ENCODE measurements around the gene SH3BP1.

Gene SH3BP1

DNA sequence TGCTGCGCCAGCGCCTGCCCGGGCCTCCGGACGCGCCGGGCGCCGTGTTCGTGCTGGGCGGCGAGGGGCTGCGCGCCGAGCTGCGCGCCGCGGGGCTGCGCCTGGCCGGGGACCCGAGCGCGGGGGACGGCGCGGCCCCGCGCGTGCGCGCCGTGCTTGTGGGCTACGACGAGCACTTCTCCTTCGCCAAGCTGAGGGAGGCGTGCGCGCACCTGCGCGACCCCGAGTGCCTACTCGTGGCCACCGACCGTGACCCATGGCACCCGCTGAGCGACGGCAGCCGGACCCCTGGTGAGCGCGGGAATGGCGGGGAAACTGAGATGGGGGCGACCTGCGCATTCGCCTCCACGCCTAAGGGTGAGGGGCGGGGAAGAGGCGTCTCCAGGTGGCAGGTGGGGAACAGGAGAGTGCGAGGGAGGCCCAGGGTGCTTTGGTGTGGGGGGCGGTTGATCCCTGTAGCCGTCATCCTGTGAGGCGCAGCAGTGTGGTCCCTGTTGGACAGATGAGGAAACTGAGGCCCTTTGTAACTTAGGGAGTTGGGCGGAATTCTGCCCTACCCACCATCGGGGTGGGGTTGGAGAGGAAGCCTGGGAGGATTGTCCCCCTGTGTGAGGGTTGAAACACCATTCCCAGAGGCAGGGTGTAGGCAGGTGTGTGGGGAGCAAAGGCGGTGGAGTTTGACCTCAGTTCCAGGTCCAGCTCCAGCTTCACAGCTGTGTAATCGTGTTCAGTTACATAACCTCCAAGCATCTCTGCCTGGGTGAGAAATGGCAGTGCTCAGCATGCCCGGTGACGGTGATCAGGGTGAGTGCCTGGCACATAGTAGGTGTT is 19.8 kb downstream of the SH3BP1 start:
- DNase-seq = peak; percentile 37

DNA sequence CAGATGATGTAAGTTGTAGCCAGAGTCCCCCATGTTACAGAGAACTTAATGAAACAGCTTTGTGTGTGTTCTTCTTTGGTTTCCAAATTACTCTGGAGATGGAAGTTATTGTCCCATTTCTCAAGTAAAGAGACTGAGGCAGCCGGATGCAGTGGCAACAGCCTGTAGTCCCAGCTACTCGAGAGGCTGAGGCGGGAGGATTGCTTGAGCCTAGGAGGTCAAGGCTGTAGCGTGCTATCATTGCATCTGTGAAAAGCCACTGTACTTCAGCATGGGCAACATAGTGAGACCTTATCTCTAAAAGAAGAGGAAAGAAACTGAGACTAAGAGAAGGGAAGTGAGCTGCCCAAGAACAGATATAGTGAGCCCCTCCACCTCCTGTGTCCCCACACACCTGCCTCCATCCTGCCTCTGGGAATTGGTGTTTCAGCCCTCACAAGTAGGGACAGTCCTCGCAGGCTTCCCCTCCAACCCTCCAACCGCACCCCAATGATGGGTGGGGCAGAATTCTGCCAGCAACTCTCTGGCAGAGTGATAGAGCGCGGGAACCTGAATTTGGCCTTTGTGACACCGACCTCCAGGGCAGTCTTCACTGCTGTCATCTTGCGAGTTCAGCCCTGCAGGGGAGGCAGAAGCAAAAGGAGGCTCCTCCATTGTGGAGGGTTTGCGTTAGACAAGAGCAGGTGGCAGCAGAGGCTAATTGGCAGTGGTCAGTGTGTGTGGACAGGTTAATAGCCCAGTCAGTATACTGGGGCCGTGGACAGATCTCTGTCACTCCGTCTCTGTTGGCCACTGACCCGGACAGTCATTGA is 20.6 kb downstream of the SH3BP1 start:
- DNase-seq = no peak

DNA sequence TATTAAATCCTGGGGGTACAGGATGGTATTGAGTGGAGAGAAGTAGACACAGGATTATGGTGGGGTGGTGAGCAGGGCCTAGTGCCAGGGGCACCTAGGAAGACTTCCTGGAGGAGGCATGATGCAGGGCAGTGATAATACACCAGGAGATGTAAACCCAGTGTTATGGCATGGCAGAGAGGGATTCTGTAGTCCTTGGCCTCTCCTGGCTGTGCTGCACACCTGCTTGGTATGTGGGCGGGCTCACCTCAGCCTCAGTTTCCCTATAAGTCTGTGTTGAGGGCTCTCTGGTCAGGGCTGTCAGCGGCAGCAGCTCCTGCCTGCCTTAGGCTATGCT is 21.2 kb downstream of the SH3BP1 start:
- no peak for DNase-seq

DNA sequence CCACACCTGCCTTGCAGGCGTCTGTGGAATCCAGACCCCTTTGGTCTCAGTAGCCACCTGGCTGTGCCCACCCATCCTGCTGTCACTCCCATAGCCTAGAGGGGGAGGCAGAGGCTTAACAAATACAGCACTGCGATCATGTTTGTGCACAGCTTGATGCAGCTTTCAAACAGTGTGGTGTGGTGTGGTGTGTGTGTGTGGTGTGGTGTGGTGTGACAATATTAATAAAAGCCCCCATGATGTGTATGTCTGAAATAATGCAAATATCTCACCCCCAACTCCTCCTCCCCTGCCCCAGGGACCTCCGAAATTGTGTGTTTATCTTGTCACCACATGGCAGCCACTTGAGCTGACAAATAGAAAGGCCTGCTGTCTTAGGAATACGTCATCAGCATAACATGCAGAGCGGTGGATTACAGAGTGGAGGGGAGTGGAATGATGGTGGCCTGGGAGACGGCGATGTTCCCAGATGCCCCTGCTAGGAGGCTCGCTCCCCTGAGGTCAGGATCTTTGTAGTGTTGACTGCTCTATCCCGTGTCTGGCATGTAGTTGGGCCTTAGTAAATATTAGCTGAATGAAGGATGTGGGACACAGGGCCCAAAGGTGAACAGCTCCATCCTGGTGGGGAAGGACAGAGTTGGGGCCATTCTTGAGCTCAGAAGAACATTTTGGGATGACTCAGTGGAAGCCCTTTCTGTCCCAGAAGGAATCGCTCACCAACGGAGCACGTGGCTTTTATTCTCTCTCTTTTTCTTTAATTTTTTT is 21.9 kb downstream of the SH3BP1 start:
- DNase-seq = peak; percentile 54

DNA sequence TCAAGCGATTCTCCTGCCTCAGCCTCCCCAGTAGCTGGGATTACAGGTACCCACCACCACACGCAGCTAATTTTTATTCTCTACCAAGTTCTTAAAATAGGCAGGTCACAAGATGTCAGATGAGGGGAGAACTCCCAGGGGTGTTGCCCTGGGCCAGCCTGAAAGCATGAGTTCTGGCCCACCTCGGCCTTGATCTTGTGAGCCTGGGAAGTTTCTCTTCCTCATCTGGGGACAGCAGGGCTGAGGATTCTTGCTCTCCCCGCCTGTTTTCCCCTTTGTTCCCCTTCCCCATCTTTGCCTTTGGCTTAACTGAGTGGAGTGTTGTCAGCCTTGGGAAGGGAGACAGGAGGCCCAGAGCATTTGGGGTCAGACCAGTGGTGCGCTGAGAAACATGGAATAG is 22.6 kb downstream of the SH3BP1 start:
- no peak for DNase-seq

DNA sequence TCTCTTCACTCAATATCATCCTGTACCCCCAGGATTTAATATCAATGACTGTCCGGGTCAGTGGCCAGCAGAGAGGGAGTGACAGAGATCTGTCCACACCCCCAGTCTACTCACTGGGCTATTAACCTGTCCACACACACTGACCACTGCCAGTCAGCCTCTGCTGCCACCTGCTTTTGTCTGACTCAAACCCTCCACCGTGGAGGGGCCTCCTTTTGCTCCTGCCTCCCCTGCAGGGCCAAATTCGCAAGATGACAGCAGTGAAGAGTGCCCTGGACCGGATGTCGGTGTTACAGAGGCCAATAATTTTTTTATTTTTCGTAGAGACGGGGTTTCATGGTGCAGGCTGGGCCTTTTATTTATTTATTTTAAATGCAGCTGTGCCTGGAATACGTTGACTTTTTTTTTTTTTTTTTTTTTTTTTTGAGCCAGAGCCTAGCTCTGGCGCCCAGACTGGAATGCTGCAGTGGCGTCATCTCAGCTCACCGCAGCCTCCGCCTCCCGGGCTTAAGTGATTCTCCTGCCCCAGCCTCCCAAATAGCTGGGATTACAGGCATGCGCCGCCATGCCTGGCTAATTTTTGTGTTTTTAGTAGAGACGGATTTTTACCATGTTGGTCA is 24.2 kb downstream of the SH3BP1 start:
- DNase-seq = no peak

DNA sequence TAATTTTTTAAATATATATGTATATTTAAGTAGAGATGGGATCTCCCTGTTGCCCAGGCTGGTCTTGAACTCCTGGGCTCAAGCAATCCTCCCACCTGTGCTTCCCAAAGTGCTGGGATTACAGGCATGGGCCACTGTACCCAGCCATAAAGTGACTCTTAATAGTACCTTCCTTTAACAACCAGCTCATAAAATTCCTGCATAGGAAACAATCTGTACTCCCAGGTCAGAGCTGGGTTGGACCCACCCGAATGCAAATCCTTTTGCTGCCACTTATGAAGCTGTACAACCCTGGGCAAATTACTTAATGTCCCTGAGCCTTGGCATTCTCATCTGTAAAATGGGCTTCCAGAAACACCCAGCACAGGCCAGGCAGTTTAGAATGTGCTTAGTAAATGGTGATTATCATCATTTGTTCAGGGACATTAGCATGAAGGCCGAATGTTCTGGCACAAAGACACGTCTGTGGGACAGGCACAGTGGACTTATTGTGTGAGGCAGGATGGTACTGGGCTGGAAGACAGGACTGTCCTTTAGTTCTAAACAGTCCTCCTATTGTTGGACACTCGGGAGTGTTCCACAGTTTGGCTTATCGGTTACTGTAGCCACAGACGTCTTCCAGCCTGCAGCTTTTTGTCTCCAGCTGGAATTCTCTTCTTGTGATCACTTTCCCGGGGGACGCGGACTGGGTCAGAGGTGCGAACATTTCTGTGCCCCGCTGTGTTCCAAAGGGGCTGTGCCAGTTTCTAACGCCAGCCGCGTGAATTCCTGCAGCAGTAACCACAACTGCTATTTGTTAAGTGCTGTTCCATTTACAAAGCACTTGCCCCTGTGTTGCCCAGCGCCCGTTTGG is 25.0 kb downstream of the SH3BP1 start:
- DNase-seq = no peak

DNA sequence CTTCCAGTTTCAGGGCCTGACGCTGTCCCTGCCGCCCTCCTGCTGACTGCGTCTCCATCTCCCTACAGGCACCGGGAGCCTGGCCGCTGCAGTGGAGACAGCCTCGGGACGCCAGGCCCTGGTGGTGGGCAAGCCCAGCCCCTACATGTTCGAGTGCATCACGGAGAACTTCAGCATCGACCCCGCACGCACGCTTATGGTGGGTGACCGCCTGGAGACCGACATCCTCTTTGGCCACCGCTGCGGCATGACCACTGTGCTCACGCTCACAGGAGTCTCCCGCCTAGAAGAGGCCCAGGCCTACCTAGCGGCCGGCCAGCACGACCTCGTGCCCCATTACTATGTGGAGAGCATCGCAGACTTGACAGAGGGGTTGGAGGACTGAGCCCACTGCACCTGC is 26.0 kb downstream of the SH3BP1 start:
- DNase-seq = no peak

DNA sequence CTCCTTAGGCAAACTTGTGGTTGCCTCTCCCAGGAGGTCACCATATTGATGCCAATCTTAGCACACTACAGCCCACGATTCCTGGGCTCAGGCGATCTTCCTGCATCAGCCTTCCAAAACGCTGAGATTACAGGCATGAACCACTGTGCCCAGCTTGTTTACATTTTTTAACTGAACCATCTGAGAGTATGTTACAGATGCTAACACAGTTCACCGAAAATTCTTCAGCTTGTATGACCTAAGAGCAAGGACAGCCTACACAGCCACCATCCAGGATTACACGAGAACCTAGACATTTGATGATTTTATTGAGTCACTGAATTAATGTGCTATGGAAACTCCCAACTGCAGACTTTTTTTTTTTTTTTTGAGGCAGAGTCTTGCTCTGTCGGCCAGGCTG is 30.1 kb downstream of the SH3BP1 start:
- no peak for DNase-seq

DNA sequence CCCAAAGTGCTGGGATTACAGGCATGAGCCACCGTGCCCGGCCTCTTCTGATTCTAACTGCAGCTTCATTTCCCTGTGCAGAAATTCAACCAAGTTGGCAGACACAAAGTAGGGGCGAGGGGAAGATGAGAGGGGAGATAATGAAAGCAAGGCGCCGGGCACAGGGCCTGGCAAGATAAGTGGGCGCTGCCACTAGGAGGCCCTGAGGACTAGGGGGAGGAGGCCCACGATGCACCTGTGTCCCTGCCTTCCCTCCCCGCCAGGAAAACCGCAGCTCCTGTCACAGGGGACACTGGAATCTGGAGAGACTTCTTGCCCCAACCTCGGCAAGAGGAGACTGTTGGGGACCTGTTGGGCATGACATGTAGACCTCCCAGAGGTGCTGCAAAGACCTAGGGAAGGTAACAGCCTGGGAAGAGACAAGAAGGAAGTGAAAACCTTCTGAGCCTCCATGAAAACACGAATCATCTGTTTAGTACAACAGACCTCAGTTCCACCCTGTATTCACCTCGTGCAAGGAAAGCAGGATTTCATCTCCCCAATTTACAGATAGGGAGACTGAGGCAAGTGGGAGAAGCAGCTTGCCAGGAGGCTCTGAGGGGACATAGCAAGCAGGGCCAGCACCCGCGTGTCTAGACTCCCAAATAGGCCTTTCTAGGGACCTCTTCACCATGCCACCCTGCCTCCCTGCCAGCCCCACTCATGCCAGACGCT is 32.9 kb downstream of the SH3BP1 start:
- DNase-seq = peak; percentile 32

DNA sequence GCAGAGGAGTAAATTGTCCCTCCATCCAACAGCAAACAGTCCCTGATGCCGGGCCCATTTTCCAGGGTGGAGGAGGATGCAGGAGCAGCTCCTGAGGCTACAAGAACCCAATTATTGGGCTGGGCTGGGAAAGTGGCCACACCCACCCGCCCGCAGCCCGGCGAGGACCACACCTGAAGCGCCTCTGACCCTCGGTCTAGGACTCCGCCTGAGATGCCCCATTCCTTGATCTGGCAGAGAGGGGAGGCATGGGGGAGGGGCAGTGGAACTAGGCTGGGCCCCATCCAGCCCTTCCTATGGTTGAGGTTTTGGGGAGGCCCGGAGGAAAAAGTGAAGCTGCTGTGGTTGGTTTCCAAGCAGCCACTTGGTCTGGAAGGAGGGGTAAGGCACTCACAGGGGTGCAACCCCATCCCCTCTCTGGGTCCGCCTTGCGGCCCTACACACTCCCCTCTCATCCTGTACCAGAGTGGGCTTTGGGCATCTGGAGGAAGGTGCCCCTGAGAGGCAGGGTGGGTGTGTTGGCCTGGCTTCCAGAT is 33.5 kb downstream of the SH3BP1 start:
- no peak for DNase-seq

DNA sequence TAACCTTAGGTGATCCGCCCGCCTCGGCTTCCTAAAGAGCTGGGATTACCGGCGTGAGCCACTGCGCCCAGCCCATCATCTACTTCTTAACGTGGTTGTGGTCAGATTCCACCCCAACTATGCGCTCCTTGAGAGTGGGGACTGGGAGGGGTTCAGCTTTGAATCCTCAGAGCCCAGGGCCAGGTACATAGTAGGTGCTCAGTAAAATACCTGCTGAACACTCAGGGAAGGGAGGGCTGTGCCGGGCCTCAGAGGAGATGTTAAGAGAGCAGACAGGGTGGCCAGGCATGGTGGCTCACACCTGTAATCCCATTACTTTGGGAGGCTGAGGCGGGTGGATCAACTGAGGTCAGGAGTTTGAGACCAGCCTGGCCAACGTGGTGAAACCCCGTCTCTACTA is 34.8 kb downstream of the SH3BP1 start:
- no peak for DNase-seq

DNA sequence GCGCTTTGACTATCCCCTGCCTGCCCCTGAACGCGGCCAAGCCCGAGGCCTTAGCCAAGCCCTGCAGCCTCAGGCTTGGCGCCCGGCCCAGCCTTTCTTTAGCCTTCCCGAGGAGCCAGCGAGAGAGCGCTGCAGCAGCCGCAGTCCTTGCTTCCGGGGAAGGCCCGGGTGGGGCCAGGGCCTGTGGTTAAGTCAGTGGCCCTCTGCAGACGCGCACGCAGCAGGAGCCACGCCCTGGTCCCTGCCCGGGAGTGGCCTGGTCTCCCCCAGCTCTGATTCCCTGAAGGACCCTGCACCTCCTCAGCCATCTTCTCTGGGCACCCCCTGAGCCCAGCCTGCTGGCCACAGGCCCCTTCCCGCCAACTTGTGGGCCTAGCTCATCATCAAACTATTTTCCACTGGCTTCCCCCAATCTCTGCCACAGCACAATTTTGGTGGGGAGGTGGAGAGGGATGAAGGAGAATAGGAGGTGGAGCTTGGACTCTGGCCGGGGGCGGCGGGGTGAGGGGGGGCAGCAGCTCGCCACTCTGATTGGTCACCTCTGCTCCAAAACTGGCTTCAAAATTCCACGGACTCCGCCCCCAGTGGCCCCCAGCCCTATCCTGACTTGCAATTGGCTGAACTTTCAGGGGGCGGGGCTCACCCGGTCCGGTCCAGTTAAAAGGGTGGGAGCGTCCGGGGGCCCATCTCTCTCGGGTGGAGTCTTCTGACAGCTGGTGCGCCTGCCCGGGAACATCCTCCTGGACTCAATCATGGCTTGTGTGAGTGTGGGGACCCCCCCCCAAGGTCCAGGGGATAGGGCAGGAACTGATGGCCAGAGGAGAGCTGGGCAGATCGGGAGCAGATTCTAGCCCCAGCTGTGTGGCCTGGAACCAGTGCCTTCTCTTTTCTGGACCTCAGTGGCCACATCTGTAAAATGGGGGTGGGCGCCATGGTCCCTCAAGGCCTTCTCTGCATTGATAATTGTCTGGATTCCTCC is 35.8 kb downstream of the SH3BP1 start, which contains the start of gene LGALS1:
Gene LGALS1 (plus strand): TSS at position 686 of the 979 bp plus-strand sequence. CDS start 67 bp downstream, at position 753.
- DNase-seq = peak; percentile 72

DNA sequence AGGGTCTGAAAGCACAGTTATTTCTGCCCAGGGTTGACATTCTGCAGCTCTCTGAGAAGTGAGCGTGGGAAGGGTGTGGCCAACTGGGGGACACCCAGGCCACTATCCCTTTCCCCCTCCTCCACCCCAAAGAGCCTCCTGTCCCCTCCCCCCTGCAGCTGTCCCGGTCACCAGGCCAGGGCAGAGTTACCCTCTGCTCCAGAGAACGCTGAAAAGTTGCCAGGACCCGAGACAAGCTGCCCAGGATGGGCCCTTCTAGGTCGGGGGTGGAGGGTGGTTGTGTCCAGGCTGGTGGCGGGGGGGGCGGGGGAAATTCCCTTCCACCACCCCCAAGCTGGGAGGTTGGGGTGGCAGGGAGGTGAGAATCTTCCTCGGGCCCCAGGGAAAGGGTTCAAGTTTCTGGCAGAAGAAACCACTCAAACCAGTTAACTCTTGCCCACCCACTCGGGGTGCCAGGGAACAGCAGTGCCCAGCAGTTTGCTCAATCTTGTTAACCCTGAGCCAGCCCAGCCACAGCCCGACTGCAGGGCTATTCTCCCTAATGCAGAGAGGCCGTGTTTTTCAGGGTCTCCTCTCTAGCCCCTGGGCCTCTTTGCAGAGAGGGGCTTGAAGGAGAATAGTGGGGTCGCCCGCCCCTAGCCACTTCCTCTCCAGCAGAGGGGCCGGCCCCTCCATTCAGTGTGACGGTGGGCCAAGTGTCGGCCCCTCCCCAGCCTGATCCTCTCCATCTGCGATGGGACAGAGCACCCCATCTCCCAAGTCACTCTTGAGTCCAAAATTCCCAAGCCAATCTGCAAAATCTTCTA is 36.7 kb downstream of the SH3BP1 start:
- DNase-seq = peak; percentile 50

DNA sequence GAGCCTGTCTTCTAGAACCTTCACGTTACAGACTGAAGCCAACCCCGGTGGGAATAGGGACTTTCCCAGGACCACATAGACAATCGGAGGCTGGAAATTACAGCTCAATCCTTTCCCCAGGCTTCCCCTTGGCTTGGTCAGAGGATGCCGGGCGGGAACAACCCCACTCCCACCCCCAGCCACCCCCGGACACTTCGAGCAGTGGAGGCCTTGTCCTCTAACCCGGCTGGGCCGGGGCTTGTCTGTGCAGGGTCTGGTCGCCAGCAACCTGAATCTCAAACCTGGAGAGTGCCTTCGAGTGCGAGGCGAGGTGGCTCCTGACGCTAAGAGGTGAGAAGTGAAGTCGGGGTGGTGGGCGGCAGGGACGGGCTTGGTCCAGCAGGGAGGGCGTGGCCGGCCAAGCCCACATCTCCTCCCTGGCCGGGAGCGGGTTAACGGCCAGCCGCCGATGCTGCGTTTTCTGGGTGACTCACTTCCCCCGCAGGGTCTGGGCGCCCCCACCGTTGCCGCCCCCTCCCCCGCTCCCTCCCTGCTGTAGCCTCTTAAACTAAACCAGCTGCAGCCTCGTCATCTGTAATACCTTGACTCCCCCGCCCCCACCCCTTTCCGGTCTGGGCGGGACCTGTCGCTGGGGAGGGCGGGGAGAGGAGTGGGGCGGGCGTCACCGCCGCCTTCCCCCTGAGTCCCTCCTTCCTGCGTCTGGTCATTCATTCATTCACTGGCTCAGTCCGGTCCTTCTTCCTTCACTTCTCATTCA is 37.4 kb downstream of the SH3BP1 start:
- DNase-seq = peak; percentile 94

DNA sequence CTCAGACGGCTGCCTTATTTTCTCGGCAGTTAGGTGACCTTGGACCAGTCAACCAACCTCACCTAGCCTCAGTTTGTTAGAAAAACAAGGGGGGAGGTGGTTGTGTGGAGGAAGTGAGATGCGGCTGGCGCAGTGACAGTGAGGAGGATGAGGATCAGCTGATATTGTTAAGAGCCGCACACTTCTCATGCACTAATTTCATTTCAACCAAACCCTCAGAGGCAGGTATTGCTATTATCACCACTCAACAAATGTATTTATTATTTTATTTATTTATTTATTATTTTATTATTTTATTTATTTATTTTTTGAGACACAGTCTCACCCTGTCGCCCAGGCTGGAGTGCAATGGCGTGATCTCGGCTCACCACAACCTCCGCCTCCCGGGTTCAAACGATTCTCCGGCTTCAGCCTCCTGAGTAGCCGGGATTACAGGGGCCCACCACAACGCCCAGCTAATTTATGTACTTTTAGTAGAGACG is 38.1 kb downstream of the SH3BP1 start:
- no peak for DNase-seq

DNA sequence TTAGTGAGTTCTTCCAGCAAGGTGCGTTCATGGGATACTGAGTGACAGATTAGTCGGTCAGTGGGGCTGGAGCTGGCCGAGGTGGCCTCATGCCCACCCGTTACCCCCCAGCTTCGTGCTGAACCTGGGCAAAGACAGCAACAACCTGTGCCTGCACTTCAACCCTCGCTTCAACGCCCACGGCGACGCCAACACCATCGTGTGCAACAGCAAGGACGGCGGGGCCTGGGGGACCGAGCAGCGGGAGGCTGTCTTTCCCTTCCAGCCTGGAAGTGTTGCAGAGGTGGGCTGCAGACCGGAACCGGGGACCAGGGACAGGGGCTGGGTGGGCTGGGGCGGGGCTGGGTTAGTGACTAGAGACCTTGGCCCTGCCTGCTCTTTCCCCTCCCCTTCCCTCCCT is 38.9 kb downstream of the SH3BP1 start:
- DNase-seq = no peak

DNA sequence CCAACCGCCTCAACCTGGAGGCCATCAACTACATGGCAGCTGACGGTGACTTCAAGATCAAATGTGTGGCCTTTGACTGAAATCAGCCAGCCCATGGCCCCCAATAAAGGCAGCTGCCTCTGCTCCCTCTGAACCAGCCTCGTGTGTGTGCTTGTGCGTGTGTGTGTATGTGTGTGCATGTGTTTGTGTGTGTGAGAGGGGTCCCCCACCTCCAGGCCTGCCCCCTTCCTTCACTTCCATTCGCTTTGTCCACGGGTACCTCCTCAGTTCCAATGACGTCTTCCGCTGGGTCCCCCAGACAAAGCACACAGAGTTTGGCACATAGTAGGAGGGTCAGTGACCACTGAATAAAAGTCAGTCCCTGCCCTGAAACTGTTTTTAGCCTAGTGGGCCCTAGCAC is 40.2 kb downstream of the SH3BP1 start:
- DNase-seq = no peak

Measured in CD4-positive, alpha-beta T cell treated with Interleukin-10 for 1 hour (primary cell).